SK-N-SH (cell line): ENCODE data around the gene STK16. TPM values are rescaled to one million over a fixed set of nuclear protein-coding genes. Genes with fewer than 3 reads are reported as not detected.
"Not testable (repeated sequence)": the region's sequence is repeated elsewhere in the genome, so short reads cannot be mapped to it uniquely, and the experiment has no call there.

Source experiments
- CTCF ChIA-PET: fragments of 300-600, 350-600 bp; formaldehyde crosslinking; extraction: SDS; loops from one replicate; lab custom pipeline; 2021; lab: Yijun Ruan, JAX
- POLR2A ChIA-PET: fragments of 350-600 bp; sonication (Branson Sonifier 250); formaldehyde crosslinking; extraction: SDS; loops from one replicate; lab custom pipeline; 2020; ENCODE audit warnings: antibody characterized with exemption, inconsistent platforms; lab: Yijun Ruan, JAX
- DNase-seq: peaks from one replicate; pipeline ENCODE4 v3.0.0; 2012
- H2AFZ ChIP-seq: fragments of 200-600 bp; sonication (generic); 2 replicates; pipeline ENCODE4 v1.8.1; 2016; ENCODE audit warnings: antibody characterized with exemption, mild to moderate bottlenecking, low read depth
- H3F3A ChIP-seq: fragments of 200-600 bp; sonication (generic); replicated peaks from 2 replicates; pipeline ENCODE3; 2016; ENCODE audit warnings: antibody characterized with exemption, mild to moderate bottlenecking; ENCODE audit not compliant: insufficient read depth
- H3K27ac ChIP-seq, 2 experiments: fragments of 200-500 bp in 1 of 2; fragments of 200-600 bp in 1 of 2; sonication (Bioruptor generic) in 1 of 2; sonication (generic), shearing (Covaris generic) in 1 of 2; 2 replicates each; pipeline versions ENCODE4 v1.5.1 to v1.6.1; 2014 to 2016; ENCODE audit warnings: low read depth in 2 of 2, inconsistent platforms in 1 of 2, low read length in 1 of 2, mild to moderate bottlenecking in 1 of 2, mixed read lengths in 1 of 2
- H3K27me3 ChIP-seq: fragments of 200-600 bp; sonication (generic), shearing (Covaris generic); 2 replicates; pipeline ENCODE4 v1.6.1; 2016; ENCODE audit warnings: mixed run types; ENCODE audit not compliant: insufficient read depth
- H3K36me3 ChIP-seq, 2 experiments: fragments of 200-500 bp in 1 of 2; fragments of 200-600 bp in 1 of 2; sonication (Bioruptor generic) in 1 of 2; sonication (generic) in 1 of 2; replicated peaks in 1 of 2; 2 replicates each; pipeline versions ENCODE3 to v1.5.1; 2014 to 2016; ENCODE audit warnings: low read length in 1 of 2, mild to moderate bottlenecking in 1 of 2; ENCODE audit not compliant: insufficient read depth in 2 of 2, control insufficient read depth in 1 of 2
- H3K4me1 ChIP-seq, 2 experiments: fragments of 200-500 bp in 1 of 2; fragments of 200-600 bp in 1 of 2; sonication (Bioruptor generic) in 1 of 2; sonication (generic), shearing (Covaris generic) in 1 of 2; 2 replicates each; pipeline versions ENCODE4 v1.5.1 to v1.6.1; 2014 to 2016; ENCODE audit warnings: low read depth in 1 of 2, low read length in 1 of 2, mixed run types in 1 of 2; ENCODE audit not compliant: insufficient read depth in 2 of 2, control insufficient read depth in 1 of 2
- H3K4me2 ChIP-seq: fragments of 200-600 bp; sonication (generic), shearing (Covaris generic); 2 replicates; pipeline ENCODE4 v1.6.1; 2017; ENCODE audit warnings: mixed run types
- H3K4me3 ChIP-seq, 2 experiments: fragments of 200-500 bp in 1 of 2; fragments of 200-600 bp in 1 of 2; sonication (Bioruptor generic) in 1 of 2; sonication (generic), shearing (Covaris generic) in 1 of 2; 2 replicates each; pipeline versions ENCODE4 v1.5.1 to v1.8.1; 2014 to 2016; ENCODE audit warnings: low read depth in 2 of 2, inconsistent platforms in 1 of 2, low read length in 1 of 2, mild to moderate bottlenecking in 1 of 2, mixed read lengths in 1 of 2, moderate library complexity in 1 of 2
- H3K79me2 ChIP-seq: fragments of 200-600 bp; sonication (generic); 2 replicates; pipeline ENCODE4 v1.8.1; 2017; ENCODE audit warnings: mild to moderate bottlenecking; ENCODE audit not compliant: insufficient read depth
- H3K9ac ChIP-seq: fragments of 200-600 bp; sonication (generic); 2 replicates; pipeline ENCODE4 v1.6.1; 2017; ENCODE audit warnings: mixed run types
- H3K9me2 ChIP-seq: fragments of 200-600 bp; sonication (generic); 2 replicates; pipeline ENCODE4 v1.6.1; 2017; ENCODE audit warnings: mixed run types
- H3K9me3 ChIP-seq: fragments of 200-600 bp; sonication (generic); 2 replicates; pipeline ENCODE4 v1.6.1; 2017; ENCODE audit warnings: mixed run types, mild to moderate bottlenecking, moderate library complexity
- H4K20me1 ChIP-seq: fragments of 200-600 bp; sonication (generic); 2 replicates; pipeline ENCODE4 v1.6.1; 2017; ENCODE audit warnings: mild to moderate bottlenecking, mixed run types; ENCODE audit not compliant: insufficient read depth
- CHD2 ChIP-seq: fragments of 150-350 bp; IDR thresholded peaks from 2 replicates; pipeline ENCODE4 v1.6.1; 2018; ENCODE audit warnings: low read length; ENCODE audit not compliant: partially characterized antibody
- GABPA ChIP-seq: IDR thresholded peaks from 2 replicates; pipeline ENCODE4 v1.4.0; 2012; ENCODE audit warnings: low read depth, mild to moderate bottlenecking
- MEF2A ChIP-seq: IDR thresholded peaks from 2 replicates; pipeline ENCODE4 v1.4.0; 2012; ENCODE audit warnings: low read depth, borderline replicate concordance
- TAF1 ChIP-seq: IDR thresholded peaks from 2 replicates; pipeline ENCODE4 v1.6.1; 2012; ENCODE audit warnings: low read depth, mild to moderate bottlenecking, low read length, moderate library complexity, borderline replicate concordance
- WGBS: methylation state at CpG from one replicate; pipeline ENCODE4 v1.1.6; 2017; ENCODE audit warnings: low lambda C conversion rate; 5-methylcytosine and 5-hydroxymethylcytosine counted together
- polyA plus RNA-seq, 3 experiments: library from polyadenylated mRNA; depleted of rRNA; stranded (reverse); fragments of >200 nt; gene quantifications; 2 replicates each; pipeline ENCODE4 v1.2.3, GENCODE V29; 2012
- TF ChIP-seq, protein P1 (sequence below): fragments of 200-600 bp; sonication (generic); IDR thresholded peaks from 2 replicates; pipeline ENCODE4 v1.6.1; 2017; ENCODE audit warnings: antibody characterized with exemption, mild to moderate bottlenecking, moderate library complexity
- TF ChIP-seq, protein P2 (sequence below): IDR thresholded peaks from 2 replicates; pipeline ENCODE4 v1.4.0; 2012; ENCODE audit warnings: low read depth

STK16 gene
- polyA plus RNA-seq, 1 of the 3 experiments (the other 2 are of a cell fraction), result 57.6 TPM

DNA sequence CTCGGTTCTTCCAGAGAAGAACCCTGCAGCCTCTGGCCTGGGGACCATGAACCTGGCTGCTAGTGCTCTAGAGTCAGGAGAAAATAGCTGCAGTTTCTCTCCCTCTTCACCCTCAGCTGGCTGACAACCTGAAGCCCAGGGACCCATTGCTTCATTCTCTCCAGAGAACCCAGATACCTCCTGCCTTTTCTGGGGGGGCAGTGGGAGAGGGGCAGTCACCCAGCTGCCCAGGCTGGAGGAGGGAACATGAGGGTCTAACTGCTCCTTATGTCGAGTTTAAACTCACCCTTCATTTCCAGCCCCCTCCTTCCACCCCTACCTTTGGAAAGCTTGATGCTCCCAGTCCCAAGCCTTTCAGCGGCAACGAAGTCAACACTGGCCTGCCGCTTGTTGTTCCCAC lies 46.3 kb upstream of the STK16 start:
- Histone ChIP-seq H2AFZ (no peak overlapping the region), H3K36me3 (no peaks in the 10 kb centered on the region)
- TF ChIP-seq, protein P1, sequence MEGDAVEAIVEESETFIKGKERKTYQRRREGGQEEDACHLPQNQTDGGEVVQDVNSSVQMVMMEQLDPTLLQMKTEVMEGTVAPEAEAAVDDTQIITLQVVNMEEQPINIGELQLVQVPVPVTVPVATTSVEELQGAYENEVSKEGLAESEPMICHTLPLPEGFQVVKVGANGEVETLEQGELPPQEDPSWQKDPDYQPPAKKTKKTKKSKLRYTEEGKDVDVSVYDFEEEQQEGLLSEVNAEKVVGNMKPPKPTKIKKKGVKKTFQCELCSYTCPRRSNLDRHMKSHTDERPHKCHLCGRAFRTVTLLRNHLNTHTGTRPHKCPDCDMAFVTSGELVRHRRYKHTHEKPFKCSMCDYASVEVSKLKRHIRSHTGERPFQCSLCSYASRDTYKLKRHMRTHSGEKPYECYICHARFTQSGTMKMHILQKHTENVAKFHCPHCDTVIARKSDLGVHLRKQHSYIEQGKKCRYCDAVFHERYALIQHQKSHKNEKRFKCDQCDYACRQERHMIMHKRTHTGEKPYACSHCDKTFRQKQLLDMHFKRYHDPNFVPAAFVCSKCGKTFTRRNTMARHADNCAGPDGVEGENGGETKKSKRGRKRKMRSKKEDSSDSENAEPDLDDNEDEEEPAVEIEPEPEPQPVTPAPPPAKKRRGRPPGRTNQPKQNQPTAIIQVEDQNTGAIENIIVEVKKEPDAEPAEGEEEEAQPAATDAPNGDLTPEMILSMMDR, result no peak
- TF ChIP-seq, all 33 proteins: peak for 0
- Histone ChIP-seq H4K20me1 (no peaks in the 10 kb centered on the region), H3K27me3 (peaks cover 8% of the 10 kb centered on the region; the same call in 1 of the 2 replicates), H3K9me2 (no peaks in the 10 kb centered on the region), H3K9me3 (no peaks in the 10 kb centered on the region), H3K9ac (no peak overlapping the region), H3K4me1 (no peaks in the 10 kb centered on the region), H3K79me2 (no peaks in the 10 kb centered on the region), H3K4me3 (no peak overlapping the region), H3K4me2 (no peak overlapping the region), H3F3A (no peaks in the 10 kb centered on the region), H3K27ac (no peak overlapping the region)
- CTCF ChIA-PET, result interaction anchor here (0.6 to 1.6 kb wide), 4 partner anchors 28 to 315 kb away, joined by 3 to 9 read pairs (median 4); no protein-coding TSS in a partner anchor
- POLR2A ChIA-PET, result no interaction called here
- 75% methylated on average over 5 of the region's 5 CpGs for WGBS
- DNase-seq, result no peak

DNA sequence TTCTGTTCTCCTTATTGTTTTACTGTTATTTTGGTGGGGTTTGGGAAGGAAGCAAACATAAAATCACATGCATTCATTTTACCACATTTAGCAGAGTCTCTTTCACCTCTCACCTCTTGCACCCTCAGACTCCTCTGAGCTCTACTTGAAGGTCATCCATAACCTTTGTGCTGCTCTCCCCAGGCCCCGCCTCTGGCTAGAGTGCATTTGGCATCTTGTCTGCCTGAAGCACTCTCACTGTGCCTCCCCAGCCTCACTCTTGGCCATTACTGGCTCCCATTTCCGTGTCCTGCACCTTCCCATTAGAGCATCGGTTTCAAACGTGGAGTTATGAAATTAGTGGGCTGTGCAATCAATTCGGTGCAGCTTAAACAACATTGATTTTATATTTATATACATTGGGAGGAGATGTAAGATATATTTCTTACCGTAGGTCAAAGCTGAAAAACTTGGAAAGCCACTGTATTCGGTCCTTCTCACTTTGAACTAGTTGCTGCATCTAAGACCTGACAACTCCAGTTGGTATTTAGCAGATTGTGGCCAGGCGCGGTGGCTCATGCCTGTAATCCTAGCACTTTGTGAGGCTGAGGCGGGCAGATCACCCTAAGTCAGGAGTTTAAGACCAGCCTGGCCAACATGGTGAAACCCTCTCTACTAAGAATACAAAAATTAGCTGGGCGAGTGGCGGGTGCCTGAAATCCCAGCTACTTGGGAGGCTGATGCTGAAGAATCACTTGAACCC lies 45.6 kb upstream of the STK16 start:
- Histone ChIP-seq H3F3A (no peaks in the 10 kb centered on the region), H3K27me3 (peaks cover 8% of the 10 kb centered on the region; the same call in 1 of the 2 replicates), H3K9me2 (no peaks in the 10 kb centered on the region), H3K36me3 (no peaks in the 10 kb centered on the region), H3K27ac (no peak overlapping the region), H3K4me2 (no peak overlapping the region), H3K9ac (no peak overlapping the region), H2AFZ (no peak overlapping the region), H4K20me1 (no peaks in the 10 kb centered on the region), H3K4me1 (no peaks in the 10 kb centered on the region), H3K9me3 (no peaks in the 10 kb centered on the region), H3K4me3 (no peak overlapping the region), H3K79me2 (no peaks in the 10 kb centered on the region)
- TF ChIP-seq TAF1 (no peak), GABPA (no peak), CHD2 (no peak), MEF2A (no peak)
- TF ChIP-seq, protein P2, sequence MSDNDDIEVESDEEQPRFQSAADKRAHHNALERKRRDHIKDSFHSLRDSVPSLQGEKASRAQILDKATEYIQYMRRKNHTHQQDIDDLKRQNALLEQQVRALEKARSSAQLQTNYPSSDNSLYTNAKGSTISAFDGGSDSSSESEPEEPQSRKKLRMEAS, result no peak
- 72% methylated on average over 12 of the region's 12 CpGs for WGBS
- ChIA-PET CTCF (interaction anchor here (0.6 to 1.6 kb wide), 5 partner anchors 23 to 316 kb away, joined by 3 to 9 read pairs (median 3); partner anchors contain the start of gene CNPPD1), POLR2A (no interaction called here)
- no peak for DNase-seq

DNA sequence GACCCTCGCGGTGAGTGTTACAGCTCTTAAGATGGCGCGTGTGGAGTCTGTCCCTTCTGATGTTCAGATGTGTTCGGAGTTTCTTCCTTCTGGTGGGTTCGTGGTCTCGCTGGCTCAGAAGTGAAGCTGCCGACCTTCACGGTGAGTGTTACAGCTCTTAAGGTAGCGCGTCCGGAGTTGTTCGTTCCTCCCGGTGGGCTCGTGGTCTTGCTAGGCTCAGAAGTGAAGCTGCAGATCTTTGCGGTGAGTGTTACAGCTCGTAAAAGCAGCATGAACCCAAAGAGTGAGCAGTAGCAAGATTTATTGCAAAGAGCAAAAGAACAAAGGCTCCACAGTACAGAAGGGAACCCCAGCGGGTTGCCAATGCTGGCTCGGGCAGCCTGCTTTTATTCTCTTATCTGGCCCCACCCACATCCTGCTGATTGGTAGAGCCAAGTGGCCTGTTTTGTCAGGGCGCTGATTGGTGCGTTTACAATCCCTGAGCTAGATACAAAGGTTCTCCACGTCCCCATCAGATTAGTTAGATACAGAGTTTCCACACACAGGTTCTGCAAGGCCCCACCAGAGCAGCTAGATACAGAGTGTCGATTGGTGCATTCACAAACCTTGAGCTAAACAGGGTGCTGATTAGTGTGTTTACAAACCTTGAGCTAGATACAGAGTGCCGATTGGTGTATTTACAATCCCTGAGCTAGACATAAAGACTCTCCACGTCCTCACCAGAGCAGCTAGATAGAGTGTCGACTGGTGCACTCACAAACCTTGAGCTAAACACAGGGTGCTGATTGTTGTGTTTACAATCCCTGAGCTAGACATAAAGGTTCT lies 44.6 kb upstream of the STK16 start:
- CTCF ChIA-PET, result interaction anchor here (1.2 to 2.4 kb wide), 3 partner anchors 13 to 41 kb away, joined by 3 to 10 read pairs (median 9); partner anchors contain the start of gene NHEJ1
- H3K9me2 ChIP-seq, H4K20me1 ChIP-seq, H2AFZ ChIP-seq, H3K27ac ChIP-seq, H3K79me2 ChIP-seq, H3K4me1 ChIP-seq, H3K4me2 ChIP-seq, H3K9me3 ChIP-seq, H3F3A ChIP-seq, H3K9ac ChIP-seq, H3K4me3 ChIP-seq, DNase-seq, H3K36me3 ChIP-seq, H3K27me3 ChIP-seq: not testable (repeated sequence)
- POLR2A ChIA-PET, result interaction anchor here (0.8 kb wide), 1 partner anchor 13 kb away, joined by 3 read pairs; no protein-coding TSS in a partner anchor
- WGBS, result 84% methylated on average over 22 of the region's 26 CpGs

DNA sequence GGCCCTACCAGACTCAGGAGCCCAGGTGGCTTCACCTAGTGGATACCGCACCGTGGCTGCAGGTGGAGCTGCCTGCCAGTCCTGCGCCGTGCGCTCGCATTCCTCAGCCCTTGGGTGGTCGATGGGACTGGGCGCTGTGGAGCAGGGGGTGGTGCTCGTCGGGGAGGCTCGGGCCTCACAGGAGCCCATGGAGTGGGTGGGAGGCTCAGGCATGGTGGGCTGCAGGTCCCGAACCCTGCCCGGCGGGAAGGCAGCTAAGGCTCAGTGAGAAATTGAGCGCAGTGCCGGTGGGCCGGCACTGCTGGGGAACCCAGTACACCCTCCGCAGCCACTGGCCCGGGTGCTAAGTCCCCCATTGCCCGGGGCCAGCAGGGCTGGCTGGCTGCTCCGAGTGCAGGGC lies 43.9 kb upstream of the STK16 start:
- H3K36me3 ChIP-seq, H3K4me3 ChIP-seq, H3K9me3 ChIP-seq, H3K27me3 ChIP-seq, H3F3A ChIP-seq, H4K20me1 ChIP-seq, H2AFZ ChIP-seq, H3K4me2 ChIP-seq, H3K79me2 ChIP-seq, H3K9me2 ChIP-seq, H3K27ac ChIP-seq, DNase-seq, H3K4me1 ChIP-seq, H3K9ac ChIP-seq: not testable (repeated sequence)
- ChIA-PET POLR2A (interaction anchor here (0.8 kb wide), 1 partner anchor 12 kb away, joined by 3 read pairs; no protein-coding TSS in a partner anchor), CTCF (interaction anchor here (1.2 to 2.4 kb wide), 3 partner anchors 12 to 42 kb away, joined by 3 to 10 read pairs (median 3); partner anchors contain the start of gene NHEJ1)
- 100% methylated on average over 2 of the region's 21 CpGs for WGBS
